Smooth muscle cell (in vitro differentiated cells): ENCODE measurements around the gene CAMK1D. TPM values are rescaled to one million over a fixed set of nuclear protein-coding genes. Genes with fewer than 3 reads are reported as not detected.

ENCODE experiments used
- DNase-seq: peaks from one replicate; lab custom pipeline; 2025; ENCODE audit not compliant: unreplicated experiment; lab: John Stamatoyannopoulos, UW
- H2AFZ ChIP-seq: fragments of 200-600 bp; sonication (generic); 2 replicates; pipeline ENCODE4 v1.6.0; 2016; ENCODE audit warnings: antibody characterized with exemption, low read depth, mild to moderate bottlenecking
- H3F3A ChIP-seq: fragments of 200-600 bp; sonication (generic); 2 replicates; pipeline ENCODE4 v1.6.0; 2017; ENCODE audit warnings: antibody characterized with exemption, low read depth
- H3K27ac ChIP-seq: fragments of 200-600 bp; sonication (generic); 2 replicates; pipeline ENCODE4 v1.5.1; 2016; ENCODE audit warnings: low read depth, mild to moderate bottlenecking
- H3K27me3 ChIP-seq: fragments of 200-600 bp; sonication (generic); 2 replicates; pipeline ENCODE4 v1.6.1; 2016; ENCODE audit warnings: low read depth, mild to moderate bottlenecking
- H3K36me3 ChIP-seq: fragments of 200-600 bp; sonication (generic); 2 replicates; pipeline ENCODE4 v1.5.1; 2016; ENCODE audit warnings: low read depth
- H3K4me1 ChIP-seq: fragments of 200-600 bp; sonication (generic); 2 replicates; pipeline ENCODE4 v1.5.1; 2016; ENCODE audit warnings: low read depth
- H3K4me2 ChIP-seq: fragments of 200-600 bp; sonication (generic); 2 replicates; pipeline ENCODE4 v1.6.0; 2016; ENCODE audit warnings: mild to moderate bottlenecking
- H3K4me3 ChIP-seq: fragments of 200-600 bp; sonication (generic); 2 replicates; pipeline ENCODE4 v1.5.1; 2016; ENCODE audit warnings: mild to moderate bottlenecking
- H3K79me2 ChIP-seq: fragments of 200-600 bp; sonication (generic); 2 replicates; pipeline ENCODE4 v1.6.0; 2016; ENCODE audit warnings: low read depth, mild to moderate bottlenecking
- H3K9ac ChIP-seq: fragments of 200-600 bp; sonication (generic); 2 replicates; pipeline ENCODE4 v1.6.0; 2016; ENCODE audit warnings: low read depth
- H3K9me3 ChIP-seq: fragments of 200-600 bp; sonication (generic); replicated peaks from 2 replicates; pipeline ENCODE4 v1.5.1; 2016; ENCODE audit warnings: low read depth
- H4K20me1 ChIP-seq: fragments of 200-600 bp; sonication (generic); 2 replicates; pipeline ENCODE4 v1.6.0; 2016; ENCODE audit warnings: low read depth
- WGBS: methylation state at CpG from one replicate; pipeline ENCODE4 v1.1.7; 2016; ENCODE audit warnings: low lambda C conversion rate; 5-methylcytosine and 5-hydroxymethylcytosine counted together
- polyA plus RNA-seq: library from polyadenylated mRNA; unstranded; fragments of >200 nt; fragmentation: Nextera tagmentation; extraction: Ambion mirVana; gene quantifications from 2 replicates; pipeline ENCODE4 v1.2.1, GENCODE V29; 2016
- total RNA-seq: library from RNA; depleted of rRNA; stranded (reverse); fragments of >200 nt; gene quantifications from 2 replicates; pipeline ENCODE4 v1.2.3, GENCODE V29; 2014
- TF ChIP-seq, protein P1 (sequence below): fragments of 200-600 bp; sonication (generic); IDR thresholded peaks from 2 replicates; pipeline ENCODE4 v1.5.1; 2017; ENCODE audit warnings: borderline replicate concordance, mild to moderate bottlenecking, antibody characterized with exemption; ENCODE audit not compliant: insufficient read depth, poor library complexity, severe bottlenecking

The CAMK1D gene
- total and polyA plus RNA-seq, 2 experiments from 2014 or later = 1.6 to 2.3 TPM

GRCh38 chr10:12508165-12508564 lies 158.8 kb downstream of the CAMK1D start:
- Histone ChIP-seq H3K4me3 (no peak overlapping the region), H3K4me2 (no peak overlapping the region), H3K9ac (no peak overlapping the region), H3K27me3 (no peaks in the 10 kb centered on the region), H3K36me3 (no peaks in the 10 kb centered on the region), H3K27ac (no peak overlapping the region), H2AFZ (no peak overlapping the region), H4K20me1 (no peaks in the 10 kb centered on the region), H3K9me3 (no peaks in the 10 kb centered on the region), H3K79me2 (no peaks in the 10 kb centered on the region), H3F3A (no peaks in the 10 kb centered on the region), H3K4me1 (no peaks in the 10 kb centered on the region)
- WGBS = over 99% methylated on average over 5 of the region's 5 CpGs
- DNase-seq = no peak
- TF ChIP-seq, protein P1, sequence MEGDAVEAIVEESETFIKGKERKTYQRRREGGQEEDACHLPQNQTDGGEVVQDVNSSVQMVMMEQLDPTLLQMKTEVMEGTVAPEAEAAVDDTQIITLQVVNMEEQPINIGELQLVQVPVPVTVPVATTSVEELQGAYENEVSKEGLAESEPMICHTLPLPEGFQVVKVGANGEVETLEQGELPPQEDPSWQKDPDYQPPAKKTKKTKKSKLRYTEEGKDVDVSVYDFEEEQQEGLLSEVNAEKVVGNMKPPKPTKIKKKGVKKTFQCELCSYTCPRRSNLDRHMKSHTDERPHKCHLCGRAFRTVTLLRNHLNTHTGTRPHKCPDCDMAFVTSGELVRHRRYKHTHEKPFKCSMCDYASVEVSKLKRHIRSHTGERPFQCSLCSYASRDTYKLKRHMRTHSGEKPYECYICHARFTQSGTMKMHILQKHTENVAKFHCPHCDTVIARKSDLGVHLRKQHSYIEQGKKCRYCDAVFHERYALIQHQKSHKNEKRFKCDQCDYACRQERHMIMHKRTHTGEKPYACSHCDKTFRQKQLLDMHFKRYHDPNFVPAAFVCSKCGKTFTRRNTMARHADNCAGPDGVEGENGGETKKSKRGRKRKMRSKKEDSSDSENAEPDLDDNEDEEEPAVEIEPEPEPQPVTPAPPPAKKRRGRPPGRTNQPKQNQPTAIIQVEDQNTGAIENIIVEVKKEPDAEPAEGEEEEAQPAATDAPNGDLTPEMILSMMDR = no peak

DNA sequence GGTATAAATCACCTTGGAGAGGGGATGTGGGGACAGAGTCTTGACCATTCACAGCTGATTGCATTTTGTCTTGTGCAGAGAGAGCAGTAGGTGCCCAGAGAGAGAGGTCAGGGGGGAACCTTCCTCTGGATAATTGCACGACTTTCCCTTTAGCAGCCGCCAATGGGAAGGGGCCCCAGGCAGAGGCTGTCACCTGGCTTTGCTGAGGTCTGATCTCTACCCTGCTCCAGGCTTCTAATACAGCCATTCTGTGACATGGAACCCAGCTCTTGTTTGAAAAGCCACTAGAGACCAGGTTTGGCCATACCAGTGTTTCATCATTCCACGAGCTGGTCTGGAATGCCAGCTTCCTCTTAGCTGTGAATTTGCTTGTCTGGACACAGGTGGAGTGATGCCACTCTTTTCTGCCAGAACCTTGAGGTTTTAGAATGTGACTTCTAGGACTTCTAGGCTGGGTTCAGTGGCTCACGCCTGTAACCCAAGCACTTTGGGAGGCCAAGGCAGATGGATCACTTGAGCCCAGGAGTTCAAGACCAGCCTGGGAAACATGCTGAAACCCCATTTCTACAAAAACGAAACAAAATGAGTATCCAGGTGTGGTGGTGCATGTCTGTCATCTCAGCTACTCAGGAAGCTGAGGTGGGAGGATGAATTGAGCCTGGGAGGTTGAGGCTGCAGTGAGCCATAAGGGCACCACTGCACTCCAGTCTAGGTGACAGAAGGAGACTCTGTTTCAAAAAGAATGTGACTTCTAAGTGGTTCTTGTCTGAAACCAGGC lies 159.9 kb downstream of the CAMK1D start:
- Histone ChIP-seq H3K4me1 (no peaks in the 10 kb centered on the region), H3K9ac (no peak overlapping the region), H3K9me3 (no peaks in the 10 kb centered on the region), H3K27me3 (no peaks in the 10 kb centered on the region), H3K79me2 (no peaks in the 10 kb centered on the region), H2AFZ (no peak overlapping the region), H4K20me1 (no peaks in the 10 kb centered on the region), H3K27ac (no peak overlapping the region), H3K4me2 (no peak overlapping the region), H3K36me3 (no peaks in the 10 kb centered on the region), H3F3A (no peaks in the 10 kb centered on the region), H3K4me3 (no peak overlapping the region)
- 89% methylated on average over 5 of the region's 5 CpGs for WGBS
- DNase-seq = no peak
- TF ChIP-seq, protein P1 = no peak

DNA sequence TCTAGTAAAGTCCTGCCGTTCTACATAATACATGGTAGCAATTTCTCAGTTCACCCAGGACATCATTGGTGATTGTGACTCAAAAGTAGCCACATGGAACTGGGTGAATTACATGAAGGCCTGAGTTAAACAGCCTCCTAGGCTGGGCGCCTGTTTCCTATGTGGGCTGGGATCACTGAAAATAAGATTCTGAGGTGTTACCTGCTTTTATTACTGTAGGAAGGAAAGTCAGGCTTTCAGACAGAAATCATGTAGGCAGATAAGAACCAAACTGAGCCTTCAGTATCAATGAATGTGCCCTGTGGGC lies 160.4 kb downstream of the CAMK1D start:
- TF ChIP-seq, protein P1 = no peak
- H2AFZ ChIP-seq = no peak overlapping the region
- H3K79me2 ChIP-seq = no peaks in the 10 kb centered on the region
- no peak overlapping the region for H3K9ac ChIP-seq
- H3K36me3 ChIP-seq = no peaks in the 10 kb centered on the region
- no peaks in the 10 kb centered on the region for H3K4me1 ChIP-seq
- H3K9me3 ChIP-seq = no peaks in the 10 kb centered on the region
- no peak overlapping the region for H3K27ac ChIP-seq
- DNase-seq = no peak
- H3F3A ChIP-seq = no peaks in the 10 kb centered on the region
- 96% methylated on average over 2 of the region's 2 CpGs for WGBS
- H3K4me2 ChIP-seq = no peak overlapping the region
- no peaks in the 10 kb centered on the region for H4K20me1 ChIP-seq
- H3K4me3 ChIP-seq = no peak overlapping the region
- no peaks in the 10 kb centered on the region for H3K27me3 ChIP-seq

GRCh38 chr10:12510501-12510941 lies 161.2 kb downstream of the CAMK1D start:
- TF ChIP-seq, protein P1 = no peak
- no peaks in the 10 kb centered on the region for H3K4me1 ChIP-seq
- no peak overlapping the region for H3K9ac ChIP-seq
- H3K9me3 ChIP-seq = no peaks in the 10 kb centered on the region
- 76% methylated on average over 8 of the region's 8 CpGs for WGBS
- H3K79me2 ChIP-seq = no peaks in the 10 kb centered on the region
- no peak overlapping the region for H3K4me2 ChIP-seq
- no peaks in the 10 kb centered on the region for H4K20me1 ChIP-seq
- H3K36me3 ChIP-seq = no peaks in the 10 kb centered on the region
- DNase-seq = no peak
- H3K4me3 ChIP-seq = no peak overlapping the region
- no peaks in the 10 kb centered on the region for H3K27me3 ChIP-seq
- H2AFZ ChIP-seq = no peak overlapping the region
- H3K27ac ChIP-seq = no peak overlapping the region
- no peaks in the 10 kb centered on the region for H3F3A ChIP-seq
